ENCODE measurements around the gene EZH2.

- no peak for TF ChIP-seq CTCF (IDR thresholded peaks at IDR 0.05; ENCODE audit: low read depth, low read length, missing input control)
- TF ChIP-seq MAX (IDR thresholded peaks at IDR 0.05), result no peak
These were observed 18.8 kb downstream of the EZH2 start for GRCh38 chr7:148865283-148865682.

Data from liver (tissue), 2 donors.